AG10803 (cell line): Measurements from ENCODE around the gene RHBDL1.
A peak's percentile ranks its signal among the peaks of the same experiment; 100 is the strongest.

ENCODE experiments used
- DNase-seq: peaks from one replicate; pipeline ENCODE4 v3.0.0; 2010; ENCODE audit warnings: low read depth
- H3K4me3 ChIP-seq: 2 replicates; pipeline ENCODE4 v1.5.1; 2011; ENCODE audit warnings: mild to moderate bottlenecking, low read length, control low read depth
- TF ChIP-seq, protein P1 (sequence below): conservative IDR thresholded peaks from 2 replicates; pipeline ENCODE4 v1.5.1; 2011; ENCODE audit warnings: mild to moderate bottlenecking, low read length, control low read depth, inconsistent platforms

The RHBDL1 gene

GRCh38 chr16:674968-675883 is at the start of gene RHBDL1:
Gene RHBDL1, plus strand, starts transcription at chr16:675671. Its CDS starts 120 bp downstream, at chr16:675791.
- H3K4me3 ChIP-seq = peak within 1 kb of the TSS; percentile 49
- TF ChIP-seq, protein P1, sequence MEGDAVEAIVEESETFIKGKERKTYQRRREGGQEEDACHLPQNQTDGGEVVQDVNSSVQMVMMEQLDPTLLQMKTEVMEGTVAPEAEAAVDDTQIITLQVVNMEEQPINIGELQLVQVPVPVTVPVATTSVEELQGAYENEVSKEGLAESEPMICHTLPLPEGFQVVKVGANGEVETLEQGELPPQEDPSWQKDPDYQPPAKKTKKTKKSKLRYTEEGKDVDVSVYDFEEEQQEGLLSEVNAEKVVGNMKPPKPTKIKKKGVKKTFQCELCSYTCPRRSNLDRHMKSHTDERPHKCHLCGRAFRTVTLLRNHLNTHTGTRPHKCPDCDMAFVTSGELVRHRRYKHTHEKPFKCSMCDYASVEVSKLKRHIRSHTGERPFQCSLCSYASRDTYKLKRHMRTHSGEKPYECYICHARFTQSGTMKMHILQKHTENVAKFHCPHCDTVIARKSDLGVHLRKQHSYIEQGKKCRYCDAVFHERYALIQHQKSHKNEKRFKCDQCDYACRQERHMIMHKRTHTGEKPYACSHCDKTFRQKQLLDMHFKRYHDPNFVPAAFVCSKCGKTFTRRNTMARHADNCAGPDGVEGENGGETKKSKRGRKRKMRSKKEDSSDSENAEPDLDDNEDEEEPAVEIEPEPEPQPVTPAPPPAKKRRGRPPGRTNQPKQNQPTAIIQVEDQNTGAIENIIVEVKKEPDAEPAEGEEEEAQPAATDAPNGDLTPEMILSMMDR = no peak
- peak; percentile 29 for DNase-seq

DNA sequence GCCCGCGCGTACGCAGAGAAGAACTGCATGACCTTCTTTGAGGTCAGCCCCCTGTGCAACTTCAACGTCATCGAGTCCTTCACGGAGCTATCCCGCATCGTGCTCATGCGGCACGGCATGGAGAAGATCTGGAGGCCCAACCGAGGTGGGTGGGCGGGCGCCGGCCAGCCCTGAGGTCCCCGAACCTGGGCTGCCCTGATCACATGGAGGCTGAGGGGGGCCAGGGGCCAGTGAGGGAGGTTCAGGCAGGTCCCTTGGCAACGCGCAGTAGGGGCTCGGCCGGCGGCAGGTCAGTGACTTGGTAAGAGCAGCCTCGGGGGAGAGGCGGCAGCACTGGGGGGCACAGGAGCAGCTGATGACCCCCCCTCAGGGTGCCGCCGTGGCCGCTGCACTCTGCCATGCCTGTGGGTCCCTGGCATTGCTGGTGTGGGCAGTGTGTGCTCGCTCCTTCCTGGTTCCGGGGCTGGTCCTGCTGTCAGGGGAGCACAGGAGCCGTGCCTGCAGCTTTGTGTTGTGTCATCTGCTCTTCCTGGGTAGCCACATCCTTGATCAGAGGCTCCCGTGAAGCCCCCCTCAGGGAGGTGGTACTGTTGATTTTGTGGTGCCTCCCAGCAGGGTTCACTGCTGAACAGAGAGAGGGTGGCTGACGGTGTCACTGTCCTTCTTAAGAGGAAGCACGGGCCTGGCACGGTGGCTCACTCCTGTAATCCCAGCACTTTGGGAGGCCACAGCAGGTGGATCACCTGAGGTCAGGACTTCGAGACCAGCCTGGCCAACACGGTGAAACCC is 49.3 kb upstream of the RHBDL1 start:
- DNase-seq = no peak
- no peak overlapping the region for H3K4me3 ChIP-seq
- TF ChIP-seq, protein P1 = no peak

DNA sequence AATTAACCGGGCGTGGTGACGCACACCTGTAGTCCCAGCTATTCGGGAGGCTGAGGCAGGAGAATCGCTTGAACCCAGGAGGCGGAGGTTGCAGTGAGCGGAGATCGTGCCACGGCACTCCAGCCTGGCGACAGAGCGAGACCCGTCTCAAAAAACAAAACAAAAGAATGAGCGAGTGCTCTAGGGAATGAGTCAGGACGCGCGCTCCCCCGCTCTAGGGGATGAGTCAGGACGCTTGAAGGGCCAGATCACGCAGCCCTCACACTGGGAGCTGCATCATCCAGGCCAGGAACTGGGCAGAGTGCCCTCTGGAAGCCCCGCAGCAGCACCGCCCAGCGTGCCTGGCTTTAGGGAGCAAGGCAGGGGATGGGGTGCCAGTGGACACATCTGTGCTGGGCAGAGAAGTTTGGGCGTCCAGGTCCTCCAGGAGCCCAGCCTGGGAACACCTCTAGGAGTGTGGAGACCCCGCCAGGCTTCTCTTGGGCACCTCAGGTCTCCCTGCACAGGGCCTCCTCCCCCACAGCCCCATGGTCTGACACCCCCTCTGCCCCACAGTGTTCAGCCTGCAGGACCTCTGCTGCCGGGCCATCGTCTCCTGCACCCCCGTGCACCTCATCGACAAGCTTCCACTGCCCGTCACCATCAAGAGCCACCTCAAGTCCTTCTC is 48.6 kb upstream of the RHBDL1 start:
- DNase-seq = peak; percentile 94
- TF ChIP-seq, protein P1 = no peak
- no peak overlapping the region for H3K4me3 ChIP-seq

DNA sequence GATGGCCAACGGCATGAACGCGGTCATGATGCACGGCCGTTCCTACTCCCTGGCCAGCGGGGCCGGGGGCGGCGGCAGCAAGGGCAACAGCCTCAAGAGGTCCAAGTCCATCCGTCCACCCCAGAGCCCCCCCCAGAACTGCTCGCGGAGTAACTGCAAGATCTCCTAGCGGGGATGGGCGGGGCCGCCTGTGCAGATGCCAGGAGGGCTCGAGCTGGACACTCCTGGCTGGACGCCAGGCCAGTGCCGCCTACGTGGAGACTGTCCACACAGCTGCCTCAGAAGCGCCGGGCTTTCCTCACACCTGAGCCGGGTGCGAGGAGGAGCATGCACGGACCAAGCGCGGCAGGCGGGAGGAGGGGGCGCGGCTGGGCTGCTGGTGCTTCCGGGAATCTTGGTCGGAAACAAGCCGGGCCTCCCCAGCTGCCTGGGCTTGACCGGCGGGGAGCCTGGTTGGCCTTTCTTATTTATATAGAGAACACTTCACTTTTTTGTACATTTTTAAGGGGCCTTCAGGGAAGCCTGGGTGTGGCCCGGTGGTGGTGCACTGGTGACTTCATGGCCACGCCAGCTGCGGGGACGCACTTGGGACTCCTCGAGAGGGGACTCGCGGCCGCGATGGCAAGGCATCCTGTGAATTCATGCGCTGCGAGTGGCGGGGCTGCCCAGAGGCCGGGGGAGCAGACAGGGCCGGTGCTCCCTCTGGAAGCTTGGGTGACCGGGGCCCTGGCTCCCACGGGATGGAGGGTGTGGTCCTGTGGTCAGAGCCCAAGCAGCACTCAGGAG is 47.8 kb upstream of the RHBDL1 start:
- TF ChIP-seq, protein P1 = no peak
- no peak overlapping the region for H3K4me3 ChIP-seq
- DNase-seq = no peak

DNA sequence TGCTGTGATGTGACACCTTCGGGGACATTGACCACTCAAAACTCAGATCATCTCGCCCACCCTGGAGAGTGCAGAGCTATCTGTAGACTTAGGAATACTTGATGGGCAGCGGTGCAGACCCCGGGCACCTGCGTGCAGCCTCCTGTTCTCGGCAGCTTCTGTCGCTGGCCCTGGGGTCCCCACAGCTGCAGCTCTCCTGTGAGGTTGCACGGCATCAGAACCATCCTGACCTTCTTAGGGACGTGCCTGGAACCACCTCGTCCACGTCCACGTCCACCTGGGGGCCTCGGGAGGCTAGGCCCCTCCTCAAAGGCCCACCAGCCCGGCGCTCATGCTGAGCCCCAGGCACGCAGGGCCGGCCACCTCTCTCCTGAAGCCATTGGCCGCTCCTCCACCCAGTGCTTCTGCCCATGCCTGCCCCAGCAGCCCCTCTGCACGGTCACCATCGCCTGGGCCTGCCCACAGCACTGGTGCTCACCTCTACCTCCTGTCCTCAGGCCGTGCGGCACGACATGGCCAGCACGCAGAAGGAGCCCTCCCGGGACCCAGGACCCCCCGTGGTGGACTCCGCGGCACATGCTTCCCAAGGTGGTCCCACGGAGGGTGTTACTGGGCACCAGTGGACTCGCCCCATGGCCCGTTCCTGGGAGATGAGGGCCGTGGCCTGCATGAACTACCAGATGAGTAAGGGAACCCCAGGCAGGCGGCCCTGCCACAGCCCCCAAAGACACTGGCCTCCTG is 47.0 kb upstream of the RHBDL1 start:
- DNase-seq = no peak
- TF ChIP-seq, protein P1 = no peak
- H3K4me3 ChIP-seq = no peak overlapping the region

DNA sequence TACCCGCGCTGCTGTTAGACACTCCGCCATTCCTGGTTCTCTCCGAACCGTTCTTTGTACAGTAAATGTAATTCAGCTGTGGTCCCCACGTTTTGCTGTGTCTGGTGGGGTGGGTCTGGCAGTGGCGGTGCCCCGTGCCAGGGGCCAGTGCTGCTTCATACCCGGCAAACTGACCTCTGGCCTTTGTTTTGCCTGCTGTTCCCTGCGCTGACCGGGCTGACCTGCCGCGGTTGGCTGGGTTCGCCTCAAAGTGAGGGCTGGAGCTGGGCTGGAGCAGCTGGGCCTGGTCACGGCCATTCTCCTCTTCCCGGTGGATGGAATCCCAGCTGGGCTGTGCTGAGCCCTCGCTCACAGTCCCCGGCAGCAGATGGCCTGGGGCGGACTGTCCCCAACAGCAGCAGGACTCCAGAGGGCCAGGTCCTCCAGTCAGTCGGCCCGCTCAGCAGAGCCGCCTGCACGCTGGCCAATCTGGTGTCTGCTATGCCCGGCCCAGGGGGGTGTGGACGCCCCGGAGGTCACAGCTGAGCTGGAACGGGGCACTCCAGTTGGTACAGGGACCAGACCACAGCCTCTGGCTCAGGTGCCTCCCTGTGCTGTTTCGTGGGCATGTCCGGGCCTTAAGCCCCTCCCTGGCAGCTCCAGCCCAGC is 46.2 kb upstream of the RHBDL1 start:
- no peak overlapping the region for H3K4me3 ChIP-seq
- TF ChIP-seq, protein P1 = no peak
- DNase-seq = no peak
